Measurements from ENCODE around the gene PIP5K1B.

PIP5K1B gene

DNA sequence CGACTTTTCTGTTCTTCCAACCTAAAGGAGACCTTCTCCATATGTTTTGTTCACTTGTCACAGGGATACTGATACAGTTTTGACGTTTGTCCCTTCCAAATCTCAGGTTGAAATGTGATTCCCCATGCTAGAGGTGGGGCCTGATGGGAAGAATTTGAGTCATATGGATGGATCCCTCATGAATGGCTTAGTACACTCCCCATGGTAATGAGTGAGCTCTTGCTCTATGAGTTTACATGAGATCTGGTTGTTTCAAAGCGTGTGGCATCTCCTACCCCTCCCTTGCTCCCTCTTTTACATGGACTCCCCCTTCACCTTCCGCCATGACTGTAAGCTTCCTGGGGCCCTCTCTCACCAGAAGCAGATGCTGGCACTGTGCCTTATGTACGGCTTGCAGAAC, 6.9 kb downstream of the PIP5K1B start:
- TF ChIP-seq, protein P1, sequence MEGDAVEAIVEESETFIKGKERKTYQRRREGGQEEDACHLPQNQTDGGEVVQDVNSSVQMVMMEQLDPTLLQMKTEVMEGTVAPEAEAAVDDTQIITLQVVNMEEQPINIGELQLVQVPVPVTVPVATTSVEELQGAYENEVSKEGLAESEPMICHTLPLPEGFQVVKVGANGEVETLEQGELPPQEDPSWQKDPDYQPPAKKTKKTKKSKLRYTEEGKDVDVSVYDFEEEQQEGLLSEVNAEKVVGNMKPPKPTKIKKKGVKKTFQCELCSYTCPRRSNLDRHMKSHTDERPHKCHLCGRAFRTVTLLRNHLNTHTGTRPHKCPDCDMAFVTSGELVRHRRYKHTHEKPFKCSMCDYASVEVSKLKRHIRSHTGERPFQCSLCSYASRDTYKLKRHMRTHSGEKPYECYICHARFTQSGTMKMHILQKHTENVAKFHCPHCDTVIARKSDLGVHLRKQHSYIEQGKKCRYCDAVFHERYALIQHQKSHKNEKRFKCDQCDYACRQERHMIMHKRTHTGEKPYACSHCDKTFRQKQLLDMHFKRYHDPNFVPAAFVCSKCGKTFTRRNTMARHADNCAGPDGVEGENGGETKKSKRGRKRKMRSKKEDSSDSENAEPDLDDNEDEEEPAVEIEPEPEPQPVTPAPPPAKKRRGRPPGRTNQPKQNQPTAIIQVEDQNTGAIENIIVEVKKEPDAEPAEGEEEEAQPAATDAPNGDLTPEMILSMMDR (IDR thresholded peaks at IDR 0.05; ENCODE audit: control insufficient read depth, insufficient read depth, low read depth, low read length, missing control alignments), result no peak
- DNase-seq (ENCODE audit: low read depth), result no peak
- no peak overlapping the region for H3K4me3 ChIP-seq (ENCODE audit: control insufficient read depth, low read depth, low read length)

DNA sequence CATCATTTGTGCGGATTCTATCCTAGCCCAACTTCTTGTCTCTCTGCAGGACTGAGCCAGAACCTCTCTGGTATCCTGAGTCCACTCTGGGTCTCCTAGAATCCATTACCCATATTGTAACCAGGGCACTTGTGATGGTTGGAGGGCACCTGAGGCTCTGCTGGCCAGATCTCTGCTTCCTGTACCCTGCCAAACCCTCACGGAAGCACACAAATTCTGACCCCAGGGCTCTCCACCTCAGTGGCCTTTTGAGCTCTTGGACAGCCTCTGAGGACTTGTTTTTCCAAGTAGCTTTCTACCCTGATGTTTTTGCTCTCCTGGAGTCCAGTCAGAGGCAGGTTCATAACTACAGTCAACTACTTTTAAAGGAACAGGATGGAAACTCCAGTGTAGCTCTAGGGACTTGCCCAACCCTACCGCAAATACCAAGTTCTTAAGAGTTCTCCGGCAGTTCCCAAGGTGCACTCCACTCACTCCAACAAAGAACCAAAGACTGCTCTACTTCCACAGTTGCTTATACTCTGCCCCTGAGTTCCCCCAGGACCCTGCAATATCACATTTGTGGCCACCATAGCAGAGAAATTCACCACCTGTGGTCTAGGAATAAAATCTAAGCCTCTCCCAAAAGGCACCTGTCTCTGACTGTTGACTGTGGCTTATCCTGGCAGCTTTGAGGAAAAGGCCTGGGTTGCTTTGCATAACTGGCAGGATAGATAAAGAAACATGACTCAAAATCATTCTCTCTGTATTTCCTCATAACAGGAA, 9.6 kb downstream of the PIP5K1B start:
- TF ChIP-seq, protein P1 (IDR thresholded peaks at IDR 0.05; ENCODE audit: control insufficient read depth, insufficient read depth, low read depth, low read length, missing control alignments), result no peak
- H3K4me3 ChIP-seq (ENCODE audit: control insufficient read depth, low read depth, low read length), result no peak overlapping the region
- no peak for DNase-seq (ENCODE audit: low read depth)

DNA sequence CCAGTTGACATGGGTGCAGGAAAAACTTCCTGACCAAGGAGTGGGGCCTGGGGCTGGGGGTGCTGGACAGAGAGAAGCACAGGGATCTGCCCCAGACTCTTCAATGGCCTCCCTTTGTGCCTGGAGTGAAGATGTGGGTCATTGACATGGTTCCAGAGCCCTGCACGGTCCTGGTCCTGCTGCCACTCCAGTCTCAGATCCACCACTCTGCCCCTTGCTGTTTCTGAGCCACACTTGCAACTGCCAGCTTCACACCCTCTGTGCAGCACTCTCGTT, 10.1 kb downstream of the PIP5K1B start:
- TF ChIP-seq, protein P1 (IDR thresholded peaks at IDR 0.05; ENCODE audit: control insufficient read depth, insufficient read depth, low read depth, low read length, missing control alignments), result no peak

DNA sequence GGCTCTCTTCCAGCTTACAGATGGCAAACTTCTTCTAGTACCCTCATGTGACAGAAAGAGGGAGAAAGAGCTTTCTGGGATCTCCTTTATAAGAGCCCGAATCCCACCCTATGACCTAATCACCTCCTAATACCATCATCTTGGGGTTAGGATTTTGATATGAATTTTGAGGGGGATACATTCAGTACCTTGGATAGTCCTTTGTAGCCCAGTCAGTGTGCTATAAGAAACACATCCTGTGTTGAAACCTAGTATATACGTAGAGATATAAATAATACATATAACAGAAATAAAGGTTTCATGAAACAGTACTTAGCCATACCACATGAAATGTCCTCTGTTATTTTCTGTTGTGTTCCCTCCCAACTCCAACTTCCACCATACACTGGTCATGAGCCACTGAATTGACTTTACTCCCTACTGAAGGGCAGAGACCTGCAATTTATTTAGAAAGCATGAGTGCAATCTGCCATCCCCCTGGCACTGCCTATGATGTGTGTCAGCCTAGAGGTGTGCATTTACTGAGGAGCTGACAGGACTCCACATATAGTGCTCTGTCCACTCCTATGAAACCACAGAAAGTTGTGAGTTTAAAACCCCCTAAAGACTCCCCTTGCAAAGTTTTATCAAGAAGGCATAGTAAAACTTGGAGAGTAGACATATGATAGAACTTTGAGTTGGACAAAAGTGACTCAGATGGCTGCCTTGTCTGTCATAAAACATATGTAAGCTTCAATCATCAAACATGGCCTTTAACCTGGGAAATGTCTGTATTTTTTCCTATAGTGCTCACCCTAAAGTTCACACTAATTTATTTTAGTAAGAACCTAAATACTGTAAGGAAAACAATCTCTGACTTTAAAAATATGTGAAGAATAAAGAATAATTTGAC, 12.8 kb downstream of the PIP5K1B start:
- no peak overlapping the region for H3K4me3 ChIP-seq (ENCODE audit: control insufficient read depth, low read depth, low read length)
- no peak for DNase-seq (ENCODE audit: low read depth)
- TF ChIP-seq, protein P1 (IDR thresholded peaks at IDR 0.05; ENCODE audit: control insufficient read depth, insufficient read depth, low read depth, low read length, missing control alignments), result no peak

More for the DNA sequence above, 10.1 kb downstream of the PIP5K1B start:
- DNase-seq (ENCODE audit: low read depth), result no peak
- H3K4me3 ChIP-seq (ENCODE audit: control insufficient read depth, low read depth, low read length), result no peak overlapping the region

DNA sequence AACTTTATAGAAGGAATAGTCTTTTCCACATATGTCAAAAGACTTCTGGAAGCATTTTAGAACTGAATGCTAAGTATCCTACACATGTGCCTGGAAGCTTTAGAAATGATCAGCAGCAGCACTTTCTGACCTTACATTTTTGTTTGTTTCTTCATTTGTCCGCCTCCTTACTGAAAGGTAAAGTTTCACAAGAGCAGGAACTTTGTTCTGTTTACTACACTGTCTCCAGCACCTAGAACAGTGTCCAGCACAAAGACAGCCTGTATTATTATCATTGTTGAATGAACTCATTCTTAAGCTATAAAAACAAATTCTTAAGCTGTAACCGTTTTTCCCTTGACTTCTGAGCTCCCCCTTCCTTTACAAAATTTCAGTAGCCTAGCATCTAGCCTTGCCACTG, 14.8 kb downstream of the PIP5K1B start:
- DNase-seq (ENCODE audit: low read depth), result no peak
- TF ChIP-seq, protein P1 (IDR thresholded peaks at IDR 0.05; ENCODE audit: control insufficient read depth, insufficient read depth, low read depth, low read length, missing control alignments), result no peak
- no peak overlapping the region for H3K4me3 ChIP-seq (ENCODE audit: control insufficient read depth, low read depth, low read length)

DNA sequence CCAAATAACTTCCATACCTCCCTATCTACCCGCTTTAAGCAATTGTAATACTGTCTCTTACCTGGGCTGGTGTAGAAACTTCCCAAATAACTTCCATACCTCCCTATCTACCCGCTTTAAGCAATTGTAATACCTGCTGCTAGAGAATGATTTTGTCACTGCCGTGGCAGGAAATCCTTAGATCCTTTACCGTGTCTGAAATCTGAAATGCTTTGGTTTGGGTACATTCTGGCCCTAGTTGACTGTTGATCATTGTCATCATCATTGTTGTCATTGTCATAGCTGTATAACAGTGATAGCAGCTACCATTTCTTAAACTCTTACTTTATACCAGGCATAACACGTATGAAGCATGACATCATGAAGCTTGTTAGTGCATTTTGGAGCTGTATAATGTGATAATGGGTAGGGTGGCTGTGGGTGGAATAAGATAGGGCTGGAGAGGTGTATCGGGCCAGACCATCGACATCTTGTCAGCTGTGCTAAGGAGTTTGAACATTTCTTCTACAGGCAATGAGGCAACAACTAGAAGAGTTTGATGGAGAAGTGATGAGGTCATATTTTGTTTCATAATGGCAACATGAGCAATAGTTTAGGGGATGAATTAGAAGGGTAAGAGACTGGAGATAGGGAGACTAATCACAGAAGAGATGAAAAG, 15.7 kb downstream of the PIP5K1B start:
- no peak overlapping the region for H3K4me3 ChIP-seq (ENCODE audit: control insufficient read depth, low read depth, low read length)
- DNase-seq (ENCODE audit: low read depth), result no peak
- TF ChIP-seq, protein P1 (IDR thresholded peaks at IDR 0.05; ENCODE audit: control insufficient read depth, insufficient read depth, low read depth, low read length, missing control alignments), result no peak

Data from AG09309 (cell line).